ENCODE data around the gene CNTNAP5.

DNA sequence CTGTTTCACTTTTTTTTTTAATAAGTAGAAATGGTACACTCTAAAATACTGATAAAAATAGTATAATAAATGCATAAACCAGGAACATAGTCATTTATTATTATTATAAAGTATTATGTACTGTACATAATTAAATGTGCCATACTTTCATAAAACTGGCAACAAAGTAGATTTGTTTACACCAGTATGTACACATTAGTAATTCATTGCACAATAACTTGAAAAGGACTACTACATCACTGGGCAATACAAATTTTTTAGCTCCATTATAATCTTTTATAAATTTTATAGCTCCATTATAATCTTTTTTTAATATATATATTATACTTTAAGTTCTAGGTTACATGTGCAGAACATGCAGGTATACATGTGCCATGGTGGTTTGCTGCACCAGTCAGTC, 636.5 kb downstream of the CNTNAP5 start:
- TF ChIP-seq, protein P1, sequence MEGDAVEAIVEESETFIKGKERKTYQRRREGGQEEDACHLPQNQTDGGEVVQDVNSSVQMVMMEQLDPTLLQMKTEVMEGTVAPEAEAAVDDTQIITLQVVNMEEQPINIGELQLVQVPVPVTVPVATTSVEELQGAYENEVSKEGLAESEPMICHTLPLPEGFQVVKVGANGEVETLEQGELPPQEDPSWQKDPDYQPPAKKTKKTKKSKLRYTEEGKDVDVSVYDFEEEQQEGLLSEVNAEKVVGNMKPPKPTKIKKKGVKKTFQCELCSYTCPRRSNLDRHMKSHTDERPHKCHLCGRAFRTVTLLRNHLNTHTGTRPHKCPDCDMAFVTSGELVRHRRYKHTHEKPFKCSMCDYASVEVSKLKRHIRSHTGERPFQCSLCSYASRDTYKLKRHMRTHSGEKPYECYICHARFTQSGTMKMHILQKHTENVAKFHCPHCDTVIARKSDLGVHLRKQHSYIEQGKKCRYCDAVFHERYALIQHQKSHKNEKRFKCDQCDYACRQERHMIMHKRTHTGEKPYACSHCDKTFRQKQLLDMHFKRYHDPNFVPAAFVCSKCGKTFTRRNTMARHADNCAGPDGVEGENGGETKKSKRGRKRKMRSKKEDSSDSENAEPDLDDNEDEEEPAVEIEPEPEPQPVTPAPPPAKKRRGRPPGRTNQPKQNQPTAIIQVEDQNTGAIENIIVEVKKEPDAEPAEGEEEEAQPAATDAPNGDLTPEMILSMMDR (IDR thresholded peaks at IDR 0.05), result no peak
- TF ChIP-seq EZH2 (IDR thresholded peaks at IDR 0.05; ENCODE audit: borderline replicate concordance, insufficient read depth, low read depth, low read length, poor library complexity, severe bottlenecking), result no peak
